GM12878 (cell line): ENCODE measurements around the gene MRPL46.
A peak's percentile ranks its signal among the peaks of the same experiment; 100 is the strongest.

ENCODE experiments used
- CHD2 ChIP-seq: IDR thresholded peaks from 2 replicates; pipeline ENCODE4 v1.6.1; 2011; ENCODE audit warnings: low read depth, low read length, improper control_type of control experiment, borderline replicate concordance
- IKZF1 ChIP-seq: fragments of 450-650 bp; conservative IDR thresholded peaks from 2 replicates; pipeline ENCODE4 v1.6.1; 2017; ENCODE audit warnings: antibody characterized with exemption, mild to moderate bottlenecking
- JUNB ChIP-seq: IDR thresholded peaks from 2 replicates; pipeline ENCODE4 v1.6.1; 2016; ENCODE audit warnings: antibody characterized with exemption, mild to moderate bottlenecking
- JUND ChIP-seq: IDR thresholded peaks from 2 replicates; pipeline ENCODE4 v1.6.1; 2012; ENCODE audit warnings: low read depth, mild to moderate bottlenecking, low read length, improper control_type of control experiment, moderate library complexity
- NFIC ChIP-seq: IDR thresholded peaks from 2 replicates; pipeline ENCODE4 v1.6.1; 2012; ENCODE audit warnings: low read depth, mild to moderate bottlenecking, inconsistent platforms, low read length, moderate library complexity
- POLR2A ChIP-seq: IDR thresholded peaks from 2 replicates; pipeline ENCODE4 v1.6.1; 2011; ENCODE audit warnings: low read depth, mild to moderate bottlenecking, low read length
- POLR2AphosphoS5 ChIP-seq: IDR thresholded peaks from 2 replicates; pipeline ENCODE4 v1.6.1; 2011; ENCODE audit warnings: mild to moderate bottlenecking, low read length, inconsistent platforms
- TCF12 ChIP-seq: IDR thresholded peaks from 2 replicates; pipeline ENCODE4 v1.6.1; 2011; ENCODE audit warnings: low read depth, mild to moderate bottlenecking, low read length
- ZNF384 ChIP-seq: IDR thresholded peaks from 2 replicates; pipeline ENCODE4 v1.6.1; 2012; ENCODE audit warnings: low read depth, mild to moderate bottlenecking, low read length, improper control_type of control experiment, borderline replicate concordance
- TF ChIP-seq, protein P1 (sequence below), 3 experiments: IDR thresholded peaks in 2 of 3; conservative IDR thresholded peaks in 1 of 3; 2 replicates each; pipeline ENCODE4 v1.5.1; 2011; ENCODE audit warnings: low read depth in 3 of 3, low read length in 3 of 3, mild to moderate bottlenecking in 3 of 3, control low read depth in 2 of 3, moderate library complexity in 2 of 3, inconsistent platforms in 1 of 3, mixed read lengths in 1 of 3; ENCODE audit not compliant: control insufficient read depth in 2 of 3, insufficient read depth in 1 of 3; ENCODE audit errors: extremely low read depth in 1 of 3
- TF ChIP-seq, protein P2 (sequence below): IDR thresholded peaks from 2 replicates; pipeline ENCODE4 v1.6.1; 2011; ENCODE audit warnings: low read depth, mild to moderate bottlenecking, low read length, moderate library complexity, borderline replicate concordance; ENCODE audit errors: extremely low read depth
- TF ChIP-seq, protein P3 (sequence below): IDR thresholded peaks from 2 replicates; pipeline ENCODE4 v1.6.1; 2011; ENCODE audit warnings: low read depth, low read length, improper control_type of control experiment, borderline replicate concordance
- TF ChIP-seq, protein P4 (sequence below): IDR thresholded peaks from 2 replicates; pipeline ENCODE4 v1.6.1; 2012; ENCODE audit warnings: low read depth, low read length, improper control_type of control experiment

DNA sequence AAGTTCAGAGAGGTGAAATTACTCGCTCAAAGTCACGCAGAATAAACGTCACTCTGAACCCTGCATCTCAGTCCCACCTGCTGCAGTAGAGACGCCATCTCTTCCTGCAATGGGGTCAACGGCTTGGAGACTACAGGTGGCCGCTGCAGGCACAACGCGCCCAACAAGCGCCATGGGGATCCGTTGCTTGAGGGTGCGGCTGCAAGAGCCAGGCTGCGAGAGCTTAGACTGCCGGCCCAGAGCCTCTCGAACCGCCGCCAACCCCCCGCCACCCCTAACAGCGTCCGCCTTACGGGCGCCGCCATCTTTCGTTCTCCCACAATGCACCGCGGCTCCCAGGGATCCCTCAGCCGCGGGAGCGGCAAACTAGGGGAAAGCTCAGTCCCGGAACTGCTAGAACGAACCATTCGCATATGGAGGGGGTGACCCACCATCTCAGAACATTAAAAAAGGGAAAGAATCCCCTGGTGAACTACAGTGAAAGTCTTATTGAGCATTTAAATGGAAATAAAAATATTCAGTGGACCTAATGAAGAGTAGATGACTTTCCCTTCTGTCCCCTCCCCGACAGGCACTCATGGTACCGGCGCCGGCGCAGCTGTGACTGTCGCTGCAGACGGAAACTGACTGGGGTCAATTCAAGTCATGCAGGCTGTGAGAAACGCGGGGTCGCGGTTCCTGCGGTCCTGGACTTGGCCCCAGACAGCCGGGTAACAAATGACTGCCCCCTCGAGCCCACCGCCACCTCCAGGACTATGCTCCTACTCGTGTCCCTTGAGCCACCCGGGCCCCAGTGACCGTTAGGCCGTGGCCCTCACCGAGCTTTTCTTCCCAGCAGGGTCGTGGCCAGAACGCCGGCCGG lies at the start of gene MRPL46, which contains the start of gene MRPS11:
- TF ChIP-seq, protein P1, sequence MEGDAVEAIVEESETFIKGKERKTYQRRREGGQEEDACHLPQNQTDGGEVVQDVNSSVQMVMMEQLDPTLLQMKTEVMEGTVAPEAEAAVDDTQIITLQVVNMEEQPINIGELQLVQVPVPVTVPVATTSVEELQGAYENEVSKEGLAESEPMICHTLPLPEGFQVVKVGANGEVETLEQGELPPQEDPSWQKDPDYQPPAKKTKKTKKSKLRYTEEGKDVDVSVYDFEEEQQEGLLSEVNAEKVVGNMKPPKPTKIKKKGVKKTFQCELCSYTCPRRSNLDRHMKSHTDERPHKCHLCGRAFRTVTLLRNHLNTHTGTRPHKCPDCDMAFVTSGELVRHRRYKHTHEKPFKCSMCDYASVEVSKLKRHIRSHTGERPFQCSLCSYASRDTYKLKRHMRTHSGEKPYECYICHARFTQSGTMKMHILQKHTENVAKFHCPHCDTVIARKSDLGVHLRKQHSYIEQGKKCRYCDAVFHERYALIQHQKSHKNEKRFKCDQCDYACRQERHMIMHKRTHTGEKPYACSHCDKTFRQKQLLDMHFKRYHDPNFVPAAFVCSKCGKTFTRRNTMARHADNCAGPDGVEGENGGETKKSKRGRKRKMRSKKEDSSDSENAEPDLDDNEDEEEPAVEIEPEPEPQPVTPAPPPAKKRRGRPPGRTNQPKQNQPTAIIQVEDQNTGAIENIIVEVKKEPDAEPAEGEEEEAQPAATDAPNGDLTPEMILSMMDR (IDR thresholded peaks at IDR 0.05 in 2 of 3, conservative IDR thresholded peaks at IDR 0.05 in 1 of 3; ENCODE audit: control insufficient read depth in 2 of 3, extremely low read depth in 1 of 3, insufficient read depth in 1 of 3, low read depth in 3 of 3, low read length in 3 of 3) = no peak
- TF ChIP-seq TCF12 (peak; percentile 81), JUNB (no peak), IKZF1 (peak; percentile 88), JUND (peak; percentile 99), ZNF384 (no peak), CHD2 (no peak), POLR2AphosphoS5 (peak; percentile 92), NFIC (peak; percentile 85), POLR2A (peak; percentile 90)
- TF ChIP-seq, protein P2, sequence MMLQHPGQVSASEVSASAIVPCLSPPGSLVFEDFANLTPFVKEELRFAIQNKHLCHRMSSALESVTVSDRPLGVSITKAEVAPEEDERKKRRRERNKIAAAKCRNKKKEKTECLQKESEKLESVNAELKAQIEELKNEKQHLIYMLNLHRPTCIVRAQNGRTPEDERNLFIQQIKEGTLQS = no peak
- TF ChIP-seq, protein P3, sequence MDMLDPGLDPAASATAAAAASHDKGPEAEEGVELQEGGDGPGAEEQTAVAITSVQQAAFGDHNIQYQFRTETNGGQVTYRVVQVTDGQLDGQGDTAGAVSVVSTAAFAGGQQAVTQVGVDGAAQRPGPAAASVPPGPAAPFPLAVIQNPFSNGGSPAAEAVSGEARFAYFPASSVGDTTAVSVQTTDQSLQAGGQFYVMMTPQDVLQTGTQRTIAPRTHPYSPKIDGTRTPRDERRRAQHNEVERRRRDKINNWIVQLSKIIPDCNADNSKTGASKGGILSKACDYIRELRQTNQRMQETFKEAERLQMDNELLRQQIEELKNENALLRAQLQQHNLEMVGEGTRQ = no peak
- TF ChIP-seq, protein P4, sequence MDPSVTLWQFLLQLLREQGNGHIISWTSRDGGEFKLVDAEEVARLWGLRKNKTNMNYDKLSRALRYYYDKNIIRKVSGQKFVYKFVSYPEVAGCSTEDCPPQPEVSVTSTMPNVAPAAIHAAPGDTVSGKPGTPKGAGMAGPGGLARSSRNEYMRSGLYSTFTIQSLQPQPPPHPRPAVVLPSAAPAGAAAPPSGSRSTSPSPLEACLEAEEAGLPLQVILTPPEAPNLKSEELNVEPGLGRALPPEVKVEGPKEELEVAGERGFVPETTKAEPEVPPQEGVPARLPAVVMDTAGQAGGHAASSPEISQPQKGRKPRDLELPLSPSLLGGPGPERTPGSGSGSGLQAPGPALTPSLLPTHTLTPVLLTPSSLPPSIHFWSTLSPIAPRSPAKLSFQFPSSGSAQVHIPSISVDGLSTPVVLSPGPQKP = peak; percentile 78; the same call in 1 of the 2 replicates
